HEK293T (cell line): Measurements from ENCODE around the gene ADAMTS13.

Source experiments
- FOXK2 ChIP-seq: fragments of 450-650 bp; IDR thresholded peaks from 2 replicates; pipeline ENCODE4 v1.6.1; 2016; ENCODE audit warnings: mild to moderate bottlenecking
- HDGF ChIP-seq: fragments of 450-650 bp; IDR thresholded peaks from 2 replicates; pipeline ENCODE4 v1.6.1; 2017; ENCODE audit warnings: antibody characterized with exemption, borderline replicate concordance
- SP1 ChIP-seq: fragments of 450-650 bp; IDR thresholded peaks from 2 replicates; pipeline ENCODE4 v1.6.1; 2017

GRCh38 chr9:133429214-133429613, 7.0 kb downstream of the ADAMTS13 start:
- no peak for TF ChIP-seq SP1
- TF ChIP-seq FOXK2, result no peak
- no peak for TF ChIP-seq HDGF
